ENCODE results near the gene CEP41.
"Not testable (repeated sequence)": the region's sequence is repeated elsewhere in the genome, so short reads cannot be mapped to it uniquely, and the experiment has no call there.

CEP41 gene

DNA sequence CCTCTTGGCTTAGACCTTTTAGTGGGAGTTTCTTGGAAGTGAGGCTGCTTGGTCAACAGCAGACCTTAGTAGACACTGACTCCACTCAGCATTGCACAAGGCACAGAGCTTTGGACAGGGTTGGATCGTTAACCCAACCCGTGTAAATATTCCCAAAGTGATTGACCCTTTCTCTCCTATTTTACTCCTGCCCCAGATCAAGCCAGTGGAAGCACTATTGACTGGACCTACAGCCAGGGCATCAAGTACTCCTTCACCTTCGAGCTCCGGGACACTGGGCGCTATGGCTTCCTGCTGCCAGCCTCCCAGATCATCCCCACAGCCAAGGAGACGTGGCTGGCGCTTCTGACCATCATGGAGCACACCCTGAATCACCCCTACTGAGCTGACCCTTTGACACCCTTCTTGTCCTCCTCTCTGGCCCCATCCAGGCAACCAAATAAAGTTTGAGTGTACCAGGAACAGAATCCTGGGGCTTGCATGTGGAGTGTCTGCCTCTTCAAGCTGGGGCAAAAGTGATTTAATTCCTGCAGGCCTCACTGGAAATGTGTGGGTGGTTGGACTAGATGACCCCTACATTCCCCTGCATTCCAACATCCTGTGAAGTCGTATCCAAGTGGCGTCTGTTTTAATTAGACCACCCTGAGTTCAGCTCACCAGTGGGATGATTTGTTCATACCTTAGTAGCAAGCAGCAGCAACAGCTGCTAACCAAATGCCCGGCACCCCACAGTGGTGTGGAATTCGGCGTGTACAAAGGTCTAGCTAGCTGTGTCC, 53.0 kb downstream of the CEP41 start:
- DNase-seq (ENCODE audit: low read depth in 2 of 2) = no peak

DNA sequence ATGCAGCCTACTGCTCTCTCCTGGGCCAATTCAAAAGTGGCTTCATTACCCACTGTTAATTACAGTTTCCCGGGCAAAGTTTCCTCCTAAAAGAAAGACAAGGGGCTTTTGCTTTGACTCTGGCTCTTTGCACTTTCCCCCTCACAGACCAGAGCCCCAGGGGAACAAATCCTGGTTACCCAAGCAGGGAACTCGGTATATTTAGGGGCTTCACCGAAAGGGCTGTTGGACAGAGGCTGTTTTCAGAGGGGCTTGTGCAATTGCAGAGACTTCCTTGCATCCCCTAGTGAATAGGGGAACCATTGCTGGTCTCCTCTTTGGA, 53.5 kb downstream of the CEP41 start:
- DNase-seq (ENCODE audit: low read depth in 2 of 2) = no peak

DNA sequence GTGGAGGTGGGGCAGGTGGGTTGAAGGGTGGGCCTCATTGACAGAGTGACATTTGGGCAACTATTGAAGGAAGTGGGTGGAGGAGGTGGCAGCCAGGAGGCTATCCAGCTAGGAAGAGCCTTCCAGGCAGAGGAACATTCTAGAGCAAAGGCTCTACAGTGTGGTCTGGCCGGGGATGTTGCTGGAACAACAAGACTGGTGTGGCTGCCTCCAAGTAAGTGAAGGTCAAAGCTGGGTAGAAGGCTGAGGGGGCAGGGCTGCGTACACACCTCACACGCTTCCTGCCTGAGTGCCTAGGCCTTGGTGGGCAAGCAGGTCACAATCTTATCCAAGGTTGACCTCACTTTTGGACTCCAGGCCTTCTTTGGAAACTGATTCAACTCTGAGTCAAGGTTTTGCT, 53.9 kb downstream of the CEP41 start:
- no peak for DNase-seq (ENCODE audit: low read depth in 2 of 2)

DNA sequence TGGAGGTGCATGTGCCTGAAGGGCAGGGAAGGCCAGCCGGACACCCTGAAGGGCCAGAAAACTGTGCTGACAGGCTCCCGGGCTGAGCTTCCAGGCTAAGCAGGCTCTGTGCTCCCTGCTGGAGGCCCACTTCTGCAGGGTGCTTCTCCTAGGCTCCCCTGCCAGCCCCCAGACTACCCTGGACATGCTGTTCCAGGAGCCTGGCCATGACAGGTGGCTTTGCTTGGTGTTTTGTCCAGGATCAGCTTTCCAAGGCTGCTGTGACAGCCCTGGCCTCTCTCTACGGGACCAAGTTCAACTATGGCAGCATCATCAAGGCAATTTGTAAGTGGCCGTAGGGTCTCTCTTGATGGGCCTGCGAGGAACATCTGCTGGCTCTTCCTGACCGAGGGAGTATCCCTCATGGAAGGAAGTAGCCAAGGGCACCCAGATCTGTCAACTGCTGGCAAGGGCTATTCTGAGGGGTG, 55.2 kb downstream of the CEP41 start:
- no peak for DNase-seq (ENCODE audit: low read depth in 2 of 2)

DNA sequence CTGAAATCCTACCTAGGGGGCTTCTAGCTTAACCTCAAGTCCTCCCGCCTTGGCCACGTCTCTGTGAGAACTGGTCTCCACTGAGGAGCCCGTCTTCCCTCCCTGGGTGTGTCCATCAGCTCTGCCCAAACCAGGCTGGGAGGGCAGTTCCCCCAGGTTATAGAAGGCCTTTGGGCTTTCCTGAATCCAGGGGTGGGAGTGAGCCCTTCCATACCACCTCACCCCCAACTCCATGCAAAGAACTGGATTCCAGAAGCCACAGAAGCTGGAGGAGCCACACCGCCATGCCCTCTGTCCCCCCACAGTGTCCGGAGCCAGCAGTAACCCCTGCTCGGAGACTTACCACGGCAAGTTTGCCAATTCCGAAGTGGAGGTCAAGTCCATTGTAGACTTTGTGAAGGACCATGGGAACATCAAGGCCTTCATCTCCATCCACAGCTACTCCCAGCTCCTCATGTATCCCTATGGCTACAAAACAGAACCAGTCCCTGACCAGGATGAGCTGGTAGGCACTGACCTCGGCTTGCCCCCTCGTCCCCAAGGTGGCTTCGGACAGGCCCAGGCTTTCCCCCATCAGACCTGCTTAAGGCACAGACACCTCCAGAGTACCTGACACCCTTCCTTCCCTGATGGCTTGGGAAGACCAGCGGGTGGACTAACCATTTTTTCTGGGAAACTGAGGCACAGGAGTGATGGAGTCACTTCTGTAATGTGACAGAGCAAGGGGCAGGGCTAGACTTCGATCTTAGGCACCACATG, 55.8 kb downstream of the CEP41 start:
- no peak for DNase-seq (ENCODE audit: low read depth in 2 of 2)

DNA sequence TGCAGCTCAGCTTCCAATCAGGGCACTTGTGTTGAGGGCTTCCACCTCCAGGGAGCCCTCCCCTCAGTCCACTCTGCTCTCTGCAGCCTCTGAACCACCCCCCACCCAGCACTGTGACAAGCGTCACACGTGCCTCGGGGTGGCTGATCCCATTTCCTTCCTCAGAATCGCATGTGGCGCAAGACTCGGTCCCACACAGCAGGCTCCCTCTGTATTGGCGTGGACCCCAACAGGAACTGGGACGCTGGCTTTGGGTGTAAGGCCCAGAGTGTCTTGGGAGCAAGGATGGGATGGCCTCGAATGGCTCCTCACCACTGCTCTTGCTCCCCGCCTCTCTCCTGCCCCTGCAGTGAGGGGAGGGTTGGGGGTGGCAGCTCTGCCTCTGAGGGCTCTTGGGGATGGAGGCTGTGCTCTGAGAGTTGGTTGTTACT, 56.4 kb downstream of the CEP41 start:
- DNase-seq (ENCODE audit: low read depth in 2 of 2) = no peak

DNA sequence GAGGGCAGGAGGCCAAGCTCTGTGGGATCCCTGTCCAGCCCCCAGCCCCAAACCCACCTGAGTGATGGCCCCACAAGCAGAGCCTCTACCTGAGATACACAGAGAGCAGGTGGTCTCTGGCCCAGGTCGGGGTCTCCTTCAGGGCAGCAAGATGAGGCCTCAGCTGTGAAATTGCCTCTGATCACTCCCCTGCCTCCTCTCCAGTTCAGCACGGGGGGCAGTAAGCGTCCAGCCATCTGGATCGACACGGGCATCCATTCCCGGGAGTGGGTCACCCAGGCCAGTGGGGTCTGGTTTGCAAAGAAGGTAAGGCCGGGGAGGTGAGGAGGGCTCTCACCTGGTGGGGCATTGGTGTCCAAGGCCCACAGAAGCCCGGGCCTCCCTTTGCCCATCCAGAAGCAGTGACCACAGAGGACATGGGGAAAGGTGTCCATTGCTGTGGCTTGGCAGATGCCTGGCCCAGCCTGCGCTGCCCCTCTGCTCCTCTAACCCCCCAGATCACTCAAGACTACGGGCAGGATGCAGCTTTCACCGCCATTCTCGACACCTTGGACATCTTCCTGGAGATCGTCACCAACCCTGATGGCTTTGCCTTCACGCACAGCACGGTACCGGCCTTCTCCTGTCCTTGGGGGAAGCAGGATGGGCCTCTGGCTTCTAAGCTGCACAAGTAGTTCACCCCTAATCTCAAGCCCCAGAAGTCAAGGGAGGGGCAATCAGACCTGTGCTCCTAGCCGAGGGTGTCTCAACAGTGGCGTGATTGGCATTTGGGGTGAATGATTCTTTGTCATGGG, 57.4 kb downstream of the CEP41 start:
- no peak for DNase-seq (ENCODE audit: low read depth in 2 of 2)

DNA sequence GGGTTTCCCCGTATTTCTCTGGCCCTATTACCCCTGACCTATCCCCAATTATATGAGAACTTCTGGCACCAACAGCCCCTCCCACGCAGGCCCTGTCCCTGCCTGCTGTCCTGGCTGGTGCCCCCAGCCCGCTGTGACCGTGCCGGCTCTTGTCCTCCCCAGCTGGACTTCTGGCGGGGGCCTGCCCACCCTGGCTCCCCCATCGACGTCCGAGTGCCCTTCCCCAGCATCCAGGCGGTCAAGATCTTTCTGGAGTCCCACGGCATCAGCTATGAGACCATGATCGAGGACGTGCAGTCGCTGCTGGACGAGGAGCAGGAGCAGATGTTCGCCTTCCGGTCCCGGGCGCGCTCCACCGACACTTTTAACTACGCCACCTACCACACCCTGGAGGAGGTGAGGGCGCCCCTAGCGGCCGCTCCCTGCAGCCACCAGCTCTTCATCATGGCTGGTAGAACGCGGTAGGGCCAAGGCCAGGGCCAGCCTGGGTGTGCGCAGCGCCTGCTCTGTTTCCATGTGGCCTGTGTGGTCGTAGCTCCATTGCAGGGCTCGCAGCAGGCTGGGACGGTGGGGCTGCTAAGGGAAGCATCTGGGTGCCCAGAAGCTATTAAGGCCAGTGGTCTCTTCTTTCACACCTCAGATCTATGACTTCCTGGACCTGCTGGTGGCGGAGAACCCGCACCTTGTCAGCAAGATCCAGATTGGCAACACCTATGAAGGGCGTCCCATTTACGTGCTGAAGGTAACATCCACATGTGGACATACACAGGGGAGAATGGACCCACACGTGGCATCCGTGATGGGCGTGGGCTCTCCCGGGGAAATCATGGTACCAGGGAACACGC, 59.1 kb downstream of the CEP41 start:
- no peak for DNase-seq (ENCODE audit: low read depth in 2 of 2)

DNA sequence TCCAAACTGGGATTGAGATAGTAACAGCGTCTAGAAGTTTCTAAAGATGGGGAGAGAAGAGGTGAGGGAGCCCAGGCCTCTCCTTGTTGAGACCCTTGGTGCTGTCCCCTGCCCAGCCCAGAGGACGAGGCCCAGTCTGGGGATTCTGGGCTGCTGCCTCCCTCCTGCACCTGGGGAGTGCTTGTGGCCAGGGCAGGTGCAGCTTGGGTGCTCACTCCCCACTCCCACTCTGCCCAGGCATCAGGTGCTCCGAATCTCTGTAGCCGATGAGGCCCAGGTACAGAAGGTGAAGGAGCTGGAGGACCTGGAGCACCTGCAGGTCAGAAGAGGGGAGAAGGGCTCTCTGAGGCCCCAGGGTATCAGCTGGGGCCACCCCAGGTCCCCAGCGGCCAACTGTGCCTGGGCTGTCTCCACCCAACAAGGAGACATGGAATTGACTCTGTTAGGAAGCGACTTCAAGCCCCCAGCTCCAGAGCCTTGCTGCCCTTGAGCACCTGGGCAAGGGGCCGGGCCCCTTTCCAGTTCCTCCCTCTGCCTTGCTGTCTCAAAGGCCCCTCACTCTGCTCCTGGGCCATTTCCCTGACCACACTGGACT, 59.9 kb downstream of the CEP41 start:
- DNase-seq (ENCODE audit: low read depth in 2 of 2) = no peak

DNA sequence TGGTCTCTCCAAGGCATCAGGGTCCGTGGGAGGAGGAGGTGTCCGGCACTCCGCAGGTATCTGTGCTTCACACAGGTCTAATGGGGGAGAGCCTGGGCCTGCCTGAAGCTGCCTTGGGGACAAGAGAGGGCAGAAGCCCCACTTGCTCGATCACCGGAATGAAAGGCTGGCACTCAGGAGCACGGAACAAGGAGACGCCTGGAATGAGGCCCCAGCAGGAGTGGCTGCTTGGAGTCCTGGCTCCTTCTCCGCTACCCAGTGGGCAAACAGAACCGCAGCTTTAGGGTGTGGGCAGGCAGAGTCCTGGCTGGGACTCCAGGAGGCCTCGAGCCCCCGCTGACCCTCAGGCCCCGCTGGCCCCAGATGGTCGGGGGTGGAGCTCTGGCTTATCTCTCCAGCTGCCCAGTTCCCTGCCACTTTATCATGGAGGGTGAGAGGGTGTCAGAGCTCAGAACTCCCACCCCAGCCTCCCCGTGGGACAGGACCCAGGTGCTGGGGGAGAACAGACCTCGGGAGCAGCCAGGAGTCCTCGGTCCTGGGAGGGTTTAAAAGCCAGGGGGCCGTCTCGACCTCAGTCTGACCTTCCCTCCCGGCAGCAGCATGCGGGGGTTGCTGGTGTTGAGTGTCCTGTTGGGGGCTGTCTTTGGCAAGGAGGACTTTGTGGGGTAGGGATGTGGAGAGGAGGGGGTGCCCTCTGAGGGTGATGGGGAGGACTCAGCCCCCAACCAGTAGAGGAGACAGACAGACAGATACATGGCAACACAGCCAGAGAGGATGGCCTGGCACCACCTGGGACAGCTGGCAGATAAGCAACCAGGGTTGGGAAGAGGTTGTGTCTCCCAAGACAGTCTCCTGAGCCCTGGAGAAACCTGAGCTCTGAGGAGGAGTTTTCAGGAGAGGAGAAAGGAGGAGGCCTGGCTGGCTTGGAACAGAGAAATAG, 60.6 kb downstream of the CEP41 start, which contains the start of gene CPA1:
CPA1 (plus strand) TSS at position 574 of the 940 bp plus-strand sequence; CDS start at position 601, 27 bp downstream.
- DNase-seq (ENCODE audit: low read depth in 2 of 2) = no peak

DNA sequence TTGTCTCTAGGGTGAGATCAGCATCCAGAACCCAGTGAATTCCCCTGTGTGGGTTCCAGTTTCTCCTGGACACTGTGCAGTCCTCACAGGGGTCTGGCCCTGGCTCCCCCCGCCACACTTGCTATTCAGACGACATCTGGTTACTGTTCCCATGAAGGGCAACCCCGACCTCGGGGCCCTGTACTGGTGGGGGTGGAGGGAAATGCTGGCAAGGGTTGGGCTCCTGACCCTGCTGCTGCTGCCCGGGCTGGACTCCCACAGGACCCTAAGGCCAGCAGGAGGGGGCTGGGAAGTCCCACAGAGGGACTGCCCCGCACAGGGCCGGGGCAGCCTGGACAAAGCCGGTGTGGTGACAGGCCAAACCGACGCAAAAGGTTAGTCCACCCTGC, 61.3 kb downstream of the CEP41 start:
- no peak for DNase-seq (ENCODE audit: low read depth in 2 of 2)

DNA sequence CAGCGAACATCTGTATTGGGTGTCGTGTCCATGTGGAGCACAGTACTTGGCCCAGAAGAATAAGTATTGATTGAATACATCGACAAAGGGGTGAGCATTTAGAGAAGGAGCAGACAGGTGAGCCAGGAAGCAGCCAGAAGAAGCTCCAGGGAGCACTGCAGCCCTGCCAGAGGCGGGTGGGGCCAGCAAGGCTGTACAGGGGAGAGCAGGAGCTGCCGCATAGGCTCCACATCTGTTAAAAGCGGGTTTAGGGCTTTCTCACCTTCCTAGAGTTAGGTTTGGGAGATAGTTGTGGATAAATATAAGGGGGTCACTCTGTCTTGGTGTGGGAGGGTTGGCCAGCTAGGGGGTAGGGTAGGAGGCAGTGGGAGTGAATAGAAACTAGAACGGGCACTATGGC, 61.8 kb downstream of the CEP41 start:
- DNase-seq (ENCODE audit: low read depth in 2 of 2) = no peak

DNA sequence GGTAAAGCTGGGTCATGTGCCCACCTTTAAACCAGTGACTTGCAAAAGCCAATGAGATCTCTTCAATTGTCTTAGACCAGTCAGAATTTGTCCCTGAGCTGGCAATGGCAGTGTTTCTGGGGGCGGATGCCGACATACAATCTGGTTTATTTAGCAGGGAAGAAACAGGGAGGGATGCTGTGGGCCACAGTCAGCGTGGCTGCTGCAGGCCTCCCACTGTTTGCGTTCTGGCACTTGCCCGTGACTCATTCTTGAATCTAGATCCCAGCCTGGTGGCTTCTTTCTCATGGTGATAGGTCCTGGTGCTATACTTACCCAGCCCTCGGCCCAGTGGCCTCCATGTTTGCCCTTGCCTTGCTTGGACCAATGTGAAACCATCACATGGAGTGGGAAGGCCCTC, 63.6 kb downstream of the CEP41 start:
- no peak for DNase-seq (ENCODE audit: low read depth in 2 of 2)

DNA sequence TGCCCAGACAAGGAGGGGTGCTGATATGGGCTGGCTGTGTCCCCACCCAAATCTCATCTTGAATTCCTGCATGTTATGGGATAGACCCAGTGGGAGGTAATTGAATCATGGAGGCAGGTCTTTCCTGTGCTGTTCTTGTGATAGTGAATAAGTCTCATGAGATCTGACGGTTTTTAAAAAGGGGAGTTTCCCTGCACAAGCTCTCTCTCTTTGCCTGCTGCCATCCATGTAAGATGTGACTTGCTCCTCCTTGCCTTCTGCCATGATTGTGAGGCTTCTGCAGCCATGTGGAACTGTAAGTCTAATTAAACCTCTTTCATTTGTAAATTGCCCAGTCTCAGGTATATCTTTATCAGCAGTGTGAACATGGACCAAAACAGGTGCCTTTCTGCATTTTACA, 64.4 kb downstream of the CEP41 start:
- DNase-seq (ENCODE audit: low read depth in 2 of 2) = not testable (repeated sequence)

DNA sequence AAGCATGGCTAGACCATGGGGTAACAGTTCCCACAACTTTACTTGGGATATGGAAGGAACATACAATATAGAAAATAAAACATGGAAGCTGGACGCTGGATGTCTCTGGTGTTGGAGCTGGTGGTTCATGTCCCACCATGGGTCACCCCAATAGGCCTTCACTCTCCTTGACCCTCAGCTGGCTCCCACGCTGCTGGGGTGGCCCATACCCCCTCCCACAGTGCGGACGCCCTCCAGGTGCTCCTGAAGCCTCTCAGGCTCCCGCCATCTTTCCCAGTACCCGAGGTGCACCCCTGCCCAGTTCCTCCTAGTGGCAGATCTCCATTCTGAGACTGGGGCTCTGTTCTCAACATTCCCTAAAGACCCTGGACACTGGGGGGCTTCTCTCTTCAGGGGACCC, 66.3 kb downstream of the CEP41 start:
- DNase-seq (ENCODE audit: low read depth in 2 of 2) = no peak

DNA sequence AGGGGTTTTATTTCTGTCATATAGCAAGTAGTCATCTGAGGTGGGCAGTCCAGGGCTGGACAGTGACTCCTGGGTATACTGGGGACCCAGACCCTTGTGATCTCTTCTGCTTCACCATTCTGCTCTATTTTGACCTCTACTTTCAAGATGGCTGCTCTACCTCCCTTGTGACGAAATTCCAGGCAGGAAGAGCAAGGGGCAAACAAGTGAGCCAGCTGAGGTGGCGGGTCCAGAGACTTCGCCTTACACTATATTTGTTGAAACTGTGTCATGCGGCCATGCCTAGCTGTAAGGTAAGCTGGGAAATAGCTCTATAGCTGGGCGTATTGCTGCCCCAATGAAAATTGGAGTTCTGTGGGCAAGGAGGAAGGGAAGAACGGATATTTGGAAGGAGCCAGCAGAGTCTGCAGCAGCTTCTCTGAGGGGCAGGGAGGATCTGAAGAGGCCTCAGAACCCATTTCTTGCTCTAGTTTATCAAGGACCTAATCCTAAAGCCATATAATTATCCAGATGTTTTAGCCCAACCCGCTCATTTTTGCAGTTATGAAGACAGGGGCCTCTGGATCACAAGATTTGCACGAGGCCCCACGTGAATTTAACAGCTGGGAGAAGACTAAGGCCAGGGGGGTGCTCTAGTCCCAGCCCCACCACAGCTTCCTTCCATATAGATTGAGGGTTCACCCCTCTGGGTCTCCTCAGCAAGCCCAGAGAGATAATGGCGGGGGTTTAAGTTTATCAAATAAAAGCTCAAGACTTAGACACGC, 68.2 kb downstream of the CEP41 start:
- no peak for DNase-seq (ENCODE audit: low read depth in 2 of 2)

DNA sequence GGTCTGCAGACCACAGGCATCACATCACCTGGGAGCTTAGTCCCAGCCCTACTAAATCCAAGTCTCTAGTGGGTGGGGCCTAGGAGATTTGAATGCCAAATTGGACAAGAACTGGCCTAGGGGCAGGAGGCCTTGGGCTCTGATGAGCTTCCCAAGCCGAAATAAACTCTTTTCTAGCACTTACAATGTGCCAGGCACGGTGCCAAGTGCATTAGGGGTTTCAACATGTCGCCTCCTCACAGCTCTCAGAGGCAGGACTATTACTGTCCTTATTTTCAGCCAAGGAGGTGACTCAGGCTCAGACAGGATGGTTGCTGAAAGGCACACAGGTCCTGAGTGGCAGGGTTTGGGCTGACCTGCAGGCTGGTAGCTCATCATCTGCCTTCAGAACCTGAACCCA, 69.8 kb downstream of the CEP41 start:
- DNase-seq (ENCODE audit: low read depth in 2 of 2) = no peak

DNA sequence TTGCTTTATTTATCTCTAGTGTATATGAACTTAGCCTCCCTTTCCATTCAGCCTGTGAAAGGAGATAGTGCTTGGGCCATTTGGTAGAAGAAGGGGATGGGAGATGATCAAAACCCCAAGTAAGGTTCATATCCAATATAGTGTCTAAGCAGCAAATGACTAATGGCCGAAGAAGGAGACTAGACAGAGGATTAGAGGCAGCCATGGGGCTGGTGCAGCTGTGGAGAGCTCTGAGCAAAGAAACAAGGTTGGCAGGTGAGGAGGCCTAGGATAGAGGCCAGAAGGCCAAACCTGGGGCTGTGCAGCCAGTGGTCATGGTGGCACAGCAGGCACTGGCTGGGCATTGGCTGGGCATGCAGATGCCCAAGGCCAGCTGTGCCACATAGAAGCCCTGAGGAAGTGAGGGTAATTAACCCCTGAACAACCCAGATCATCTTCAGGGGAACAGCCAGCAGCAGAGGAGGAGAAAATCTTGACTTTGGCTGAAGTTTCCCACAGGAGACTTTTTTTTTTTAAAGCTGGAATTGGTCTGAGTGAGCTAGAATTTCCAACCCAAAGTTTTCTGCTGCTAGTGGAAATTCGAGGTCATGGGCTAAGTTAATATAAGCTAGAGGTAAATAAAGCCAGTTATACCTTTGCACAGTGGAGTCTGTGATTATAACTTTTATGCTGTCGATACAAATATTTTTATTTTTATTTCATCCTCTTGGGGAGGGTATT, 70.8 kb downstream of the CEP41 start:
- DNase-seq (ENCODE audit: low read depth in 2 of 2) = no peak
